Measurements from ENCODE around the gene MELTF.

MELTF gene

GRCh38 chr3:197027896-197028727, 1.5 kb downstream of the MELTF start:
- H3K4me1 ChIP-seq (ENCODE audit: control insufficient read depth in 1 of 2, insufficient read depth in 1 of 2, low read depth in 1 of 2, low read length in 1 of 2) = peaks cover 9 to 23% of the 10 kb centered on the region in 2 experiments

GRCh38 chr3:197027151-197027895, 2.3 kb downstream of the MELTF start:
- Histone ChIP-seq H3K4me1 (ENCODE audit: control insufficient read depth in 1 of 2, insufficient read depth in 1 of 2, low read depth in 1 of 2, low read length in 1 of 2) (peaks cover 9 to 27% of the 10 kb centered on the region in 2 experiments), H3K36me3 (no peaks in the 10 kb centered on the region), H3K4me3 (ENCODE audit: low read depth in 1 of 2, low read length in 1 of 2) (no peak overlapping the region), H3K27me3 (peaks cover 77% of the 10 kb centered on the region), H3K9me3 (no peaks in the 10 kb centered on the region), H3K27ac (no peak overlapping the region)
- TF ChIP-seq, protein P1, sequence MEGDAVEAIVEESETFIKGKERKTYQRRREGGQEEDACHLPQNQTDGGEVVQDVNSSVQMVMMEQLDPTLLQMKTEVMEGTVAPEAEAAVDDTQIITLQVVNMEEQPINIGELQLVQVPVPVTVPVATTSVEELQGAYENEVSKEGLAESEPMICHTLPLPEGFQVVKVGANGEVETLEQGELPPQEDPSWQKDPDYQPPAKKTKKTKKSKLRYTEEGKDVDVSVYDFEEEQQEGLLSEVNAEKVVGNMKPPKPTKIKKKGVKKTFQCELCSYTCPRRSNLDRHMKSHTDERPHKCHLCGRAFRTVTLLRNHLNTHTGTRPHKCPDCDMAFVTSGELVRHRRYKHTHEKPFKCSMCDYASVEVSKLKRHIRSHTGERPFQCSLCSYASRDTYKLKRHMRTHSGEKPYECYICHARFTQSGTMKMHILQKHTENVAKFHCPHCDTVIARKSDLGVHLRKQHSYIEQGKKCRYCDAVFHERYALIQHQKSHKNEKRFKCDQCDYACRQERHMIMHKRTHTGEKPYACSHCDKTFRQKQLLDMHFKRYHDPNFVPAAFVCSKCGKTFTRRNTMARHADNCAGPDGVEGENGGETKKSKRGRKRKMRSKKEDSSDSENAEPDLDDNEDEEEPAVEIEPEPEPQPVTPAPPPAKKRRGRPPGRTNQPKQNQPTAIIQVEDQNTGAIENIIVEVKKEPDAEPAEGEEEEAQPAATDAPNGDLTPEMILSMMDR (IDR thresholded peaks at IDR 0.05) = no peak

More at GRCh38 chr3:197027896-197028727, 1.5 kb downstream of the MELTF start:
- TF ChIP-seq, protein P1 (IDR thresholded peaks at IDR 0.05) = no peak
- H3K4me3 ChIP-seq (ENCODE audit: low read depth in 1 of 2, low read length in 1 of 2) = peak overlapping the region in 1 of 2 experiments; percentile 77
- H3K36me3 ChIP-seq = no peaks in the 10 kb centered on the region
- H3K27me3 ChIP-seq = peaks cover 69% of the 10 kb centered on the region
- no peak overlapping the region for H3K27ac ChIP-seq
- no peaks in the 10 kb centered on the region for H3K9me3 ChIP-seq

- Histone ChIP-seq H3K36me3 (no peaks in the 10 kb centered on the region), H3K4me3 (ENCODE audit: low read depth in 1 of 2, low read length in 1 of 2) (no peak overlapping the region), H3K9me3 (no peaks in the 10 kb centered on the region), H3K27me3 (peaks cover 82% of the 10 kb centered on the region), H3K27ac (no peak overlapping the region), H3K4me1 (ENCODE audit: control insufficient read depth in 1 of 2, insufficient read depth in 1 of 2, low read depth in 1 of 2, low read length in 1 of 2) (peaks cover 9 to 25% of the 10 kb centered on the region in 2 experiments)
- TF ChIP-seq, protein P1 (IDR thresholded peaks at IDR 0.05) = no peak
Measured at GRCh38 chr3:197026481-197026866, 3.1 kb downstream of the MELTF start.

DNA sequence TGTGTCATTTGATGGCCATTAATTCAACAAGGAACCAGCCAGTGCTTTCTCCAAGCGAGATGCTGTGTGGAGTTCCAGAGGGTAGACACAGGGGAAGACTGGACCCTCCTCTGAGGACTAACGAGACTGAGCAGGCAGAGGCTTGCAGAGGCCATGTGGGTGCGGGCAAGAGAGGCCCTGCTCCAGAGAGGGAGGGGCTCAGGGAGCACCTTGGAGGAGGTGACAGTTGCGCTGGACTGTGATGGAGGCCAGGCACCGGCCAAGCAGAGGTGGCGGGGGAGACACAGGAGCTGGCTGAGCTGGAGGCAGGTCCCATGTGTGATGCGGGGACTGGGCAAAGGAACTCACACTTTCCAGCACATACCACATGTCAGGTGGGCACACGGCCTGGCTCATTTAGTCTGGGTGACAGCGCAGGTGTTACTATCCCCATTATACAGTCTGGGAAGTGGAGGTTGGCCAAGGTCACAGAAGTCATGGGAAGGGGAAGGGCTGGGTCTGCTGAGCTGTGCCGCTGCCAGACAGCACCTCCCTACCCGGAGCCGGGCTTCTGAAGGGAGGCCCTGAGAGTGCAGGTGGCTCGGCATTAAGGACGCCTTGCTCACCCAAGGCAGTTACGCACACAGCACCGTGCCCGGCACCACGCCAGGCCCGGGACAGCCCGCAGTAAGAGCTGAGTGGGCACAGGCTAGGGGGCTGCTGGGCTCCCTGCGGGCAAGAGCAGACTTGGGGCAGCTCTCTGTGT, 3.7 kb downstream of the MELTF start:
- Histone ChIP-seq H3K27ac (no peak overlapping the region), H3K36me3 (no peaks in the 10 kb centered on the region), H3K9me3 (no peaks in the 10 kb centered on the region), H3K4me1 (ENCODE audit: control insufficient read depth in 1 of 2, insufficient read depth in 1 of 2, low read depth in 1 of 2, low read length in 1 of 2) (peaks cover 9 to 22% of the 10 kb centered on the region in 2 experiments), H3K27me3 (peaks cover 82% of the 10 kb centered on the region), H3K4me3 (ENCODE audit: low read depth in 1 of 2, low read length in 1 of 2) (no peak overlapping the region)
- TF ChIP-seq, protein P1 (IDR thresholded peaks at IDR 0.05) = no peak

Measured in neutrophil (primary cell).